ENCODE data around the gene ODC1.

DNA sequence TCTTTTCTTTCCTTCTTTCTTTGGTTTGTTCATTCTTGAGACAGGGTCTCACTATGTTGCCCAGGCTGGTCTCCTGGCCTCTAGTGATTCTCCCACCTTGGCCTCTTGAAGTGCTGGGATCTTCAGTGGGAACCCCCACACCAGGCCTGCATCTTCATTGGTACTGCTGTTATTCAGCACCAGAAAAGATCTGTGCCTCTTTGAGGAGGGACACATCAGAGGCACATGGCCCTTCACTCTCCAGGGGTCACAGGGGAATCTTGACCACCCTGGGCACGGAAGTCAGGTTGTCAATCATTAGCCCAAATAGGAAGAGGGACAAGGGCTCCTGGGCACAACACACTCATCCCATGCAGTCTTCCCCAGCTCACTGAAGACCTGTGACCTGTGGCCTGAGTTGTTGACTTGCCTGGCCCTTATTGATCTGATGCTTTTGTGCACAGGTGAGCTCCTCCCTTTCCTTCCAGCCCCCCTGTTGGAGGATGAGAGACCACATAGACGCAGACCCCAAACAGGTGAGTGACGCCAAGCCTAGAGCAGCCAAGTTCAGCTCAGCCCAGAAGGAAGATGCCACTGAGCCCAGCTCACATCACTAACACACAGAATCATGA, 33.0 kb upstream of the ODC1 start:
- TF ChIP-seq, protein P1, sequence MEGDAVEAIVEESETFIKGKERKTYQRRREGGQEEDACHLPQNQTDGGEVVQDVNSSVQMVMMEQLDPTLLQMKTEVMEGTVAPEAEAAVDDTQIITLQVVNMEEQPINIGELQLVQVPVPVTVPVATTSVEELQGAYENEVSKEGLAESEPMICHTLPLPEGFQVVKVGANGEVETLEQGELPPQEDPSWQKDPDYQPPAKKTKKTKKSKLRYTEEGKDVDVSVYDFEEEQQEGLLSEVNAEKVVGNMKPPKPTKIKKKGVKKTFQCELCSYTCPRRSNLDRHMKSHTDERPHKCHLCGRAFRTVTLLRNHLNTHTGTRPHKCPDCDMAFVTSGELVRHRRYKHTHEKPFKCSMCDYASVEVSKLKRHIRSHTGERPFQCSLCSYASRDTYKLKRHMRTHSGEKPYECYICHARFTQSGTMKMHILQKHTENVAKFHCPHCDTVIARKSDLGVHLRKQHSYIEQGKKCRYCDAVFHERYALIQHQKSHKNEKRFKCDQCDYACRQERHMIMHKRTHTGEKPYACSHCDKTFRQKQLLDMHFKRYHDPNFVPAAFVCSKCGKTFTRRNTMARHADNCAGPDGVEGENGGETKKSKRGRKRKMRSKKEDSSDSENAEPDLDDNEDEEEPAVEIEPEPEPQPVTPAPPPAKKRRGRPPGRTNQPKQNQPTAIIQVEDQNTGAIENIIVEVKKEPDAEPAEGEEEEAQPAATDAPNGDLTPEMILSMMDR (IDR thresholded peaks at IDR 0.05) = no peak
- TF ChIP-seq CREB1 (CRISPR knock-in tag; IDR thresholded peaks at IDR 0.05) (no peak), SMAD3 (CRISPR knock-in tag; IDR thresholded peaks at IDR 0.05; ENCODE audit: borderline replicate concordance) (no peak), SP1 (CRISPR knock-in tag; conservative IDR thresholded peaks at IDR 0.05) (no peak), JUN (CRISPR knock-in tag; IDR thresholded peaks at IDR 0.05) (no peak)
- TF ChIP-seq, protein P2, sequence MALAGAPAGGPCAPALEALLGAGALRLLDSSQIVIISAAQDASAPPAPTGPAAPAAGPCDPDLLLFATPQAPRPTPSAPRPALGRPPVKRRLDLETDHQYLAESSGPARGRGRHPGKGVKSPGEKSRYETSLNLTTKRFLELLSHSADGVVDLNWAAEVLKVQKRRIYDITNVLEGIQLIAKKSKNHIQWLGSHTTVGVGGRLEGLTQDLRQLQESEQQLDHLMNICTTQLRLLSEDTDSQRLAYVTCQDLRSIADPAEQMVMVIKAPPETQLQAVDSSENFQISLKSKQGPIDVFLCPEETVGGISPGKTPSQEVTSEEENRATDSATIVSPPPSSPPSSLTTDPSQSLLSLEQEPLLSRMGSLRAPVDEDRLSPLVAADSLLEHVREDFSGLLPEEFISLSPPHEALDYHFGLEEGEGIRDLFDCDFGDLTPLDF (CRISPR knock-in tag; IDR thresholded peaks at IDR 0.05) = no peak
- TF ChIP-seq, protein P3, sequence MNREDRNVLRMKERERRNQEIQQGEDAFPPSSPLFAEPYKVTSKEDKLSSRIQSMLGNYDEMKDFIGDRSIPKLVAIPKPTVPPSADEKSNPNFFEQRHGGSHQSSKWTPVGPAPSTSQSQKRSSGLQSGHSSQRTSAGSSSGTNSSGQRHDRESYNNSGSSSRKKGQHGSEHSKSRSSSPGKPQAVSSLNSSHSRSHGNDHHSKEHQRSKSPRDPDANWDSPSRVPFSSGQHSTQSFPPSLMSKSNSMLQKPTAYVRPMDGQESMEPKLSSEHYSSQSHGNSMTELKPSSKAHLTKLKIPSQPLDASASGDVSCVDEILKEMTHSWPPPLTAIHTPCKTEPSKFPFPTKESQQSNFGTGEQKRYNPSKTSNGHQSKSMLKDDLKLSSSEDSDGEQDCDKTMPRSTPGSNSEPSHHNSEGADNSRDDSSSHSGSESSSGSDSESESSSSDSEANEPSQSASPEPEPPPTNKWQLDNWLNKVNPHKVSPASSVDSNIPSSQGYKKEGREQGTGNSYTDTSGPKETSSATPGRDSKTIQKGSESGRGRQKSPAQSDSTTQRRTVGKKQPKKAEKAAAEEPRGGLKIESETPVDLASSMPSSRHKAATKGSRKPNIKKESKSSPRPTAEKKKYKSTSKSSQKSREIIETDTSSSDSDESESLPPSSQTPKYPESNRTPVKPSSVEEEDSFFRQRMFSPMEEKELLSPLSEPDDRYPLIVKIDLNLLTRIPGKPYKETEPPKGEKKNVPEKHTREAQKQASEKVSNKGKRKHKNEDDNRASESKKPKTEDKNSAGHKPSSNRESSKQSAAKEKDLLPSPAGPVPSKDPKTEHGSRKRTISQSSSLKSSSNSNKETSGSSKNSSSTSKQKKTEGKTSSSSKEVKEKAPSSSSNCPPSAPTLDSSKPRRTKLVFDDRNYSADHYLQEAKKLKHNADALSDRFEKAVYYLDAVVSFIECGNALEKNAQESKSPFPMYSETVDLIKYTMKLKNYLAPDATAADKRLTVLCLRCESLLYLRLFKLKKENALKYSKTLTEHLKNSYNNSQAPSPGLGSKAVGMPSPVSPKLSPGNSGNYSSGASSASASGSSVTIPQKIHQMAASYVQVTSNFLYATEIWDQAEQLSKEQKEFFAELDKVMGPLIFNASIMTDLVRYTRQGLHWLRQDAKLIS (CRISPR knock-in tag; IDR thresholded peaks at IDR 0.05; ENCODE audit: borderline replicate concordance) = no peak
- TF ChIP-seq, protein P4, sequence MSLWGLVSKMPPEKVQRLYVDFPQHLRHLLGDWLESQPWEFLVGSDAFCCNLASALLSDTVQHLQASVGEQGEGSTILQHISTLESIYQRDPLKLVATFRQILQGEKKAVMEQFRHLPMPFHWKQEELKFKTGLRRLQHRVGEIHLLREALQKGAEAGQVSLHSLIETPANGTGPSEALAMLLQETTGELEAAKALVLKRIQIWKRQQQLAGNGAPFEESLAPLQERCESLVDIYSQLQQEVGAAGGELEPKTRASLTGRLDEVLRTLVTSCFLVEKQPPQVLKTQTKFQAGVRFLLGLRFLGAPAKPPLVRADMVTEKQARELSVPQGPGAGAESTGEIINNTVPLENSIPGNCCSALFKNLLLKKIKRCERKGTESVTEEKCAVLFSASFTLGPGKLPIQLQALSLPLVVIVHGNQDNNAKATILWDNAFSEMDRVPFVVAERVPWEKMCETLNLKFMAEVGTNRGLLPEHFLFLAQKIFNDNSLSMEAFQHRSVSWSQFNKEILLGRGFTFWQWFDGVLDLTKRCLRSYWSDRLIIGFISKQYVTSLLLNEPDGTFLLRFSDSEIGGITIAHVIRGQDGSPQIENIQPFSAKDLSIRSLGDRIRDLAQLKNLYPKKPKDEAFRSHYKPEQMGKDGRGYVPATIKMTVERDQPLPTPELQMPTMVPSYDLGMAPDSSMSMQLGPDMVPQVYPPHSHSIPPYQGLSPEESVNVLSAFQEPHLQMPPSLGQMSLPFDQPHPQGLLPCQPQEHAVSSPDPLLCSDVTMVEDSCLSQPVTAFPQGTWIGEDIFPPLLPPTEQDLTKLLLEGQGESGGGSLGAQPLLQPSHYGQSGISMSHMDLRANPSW (CRISPR knock-in tag; conservative IDR thresholded peaks at IDR 0.05; ENCODE audit: low read depth) = no peak
